Measurements from ENCODE around the gene COPZ1.

COPZ1 gene

GRCh38 chr12:54398995-54399793 lies 74.3 kb downstream of the COPZ1 start:
- DNase-seq = peak; percentile 46

- no peak for DNase-seq
Observed at GRCh38 chr12:54401119-54401518, 76.2 kb downstream of the COPZ1 start.
